ENCODE results near the gene VLDLR. TPM values are rescaled to one million over a fixed set of nuclear protein-coding genes. Genes with fewer than 3 reads are reported as not detected.

VLDLR gene
- total RNA-seq, 1 donor from 2014 or later: 47.9 TPM

Other genes starting within 250 kb of the VLDLR start
- not detected for gene KCNV2, start 95.7 kb downstream of the VLDLR start, total RNA-seq
- gene PUM3, start 222.3 kb downstream of the VLDLR start, total RNA-seq: 58.6 TPM